IgD-negative memory B cell (primary cell): Measurements from ENCODE around the gene PDZD2. TPM values are rescaled to one million over a fixed set of nuclear protein-coding genes. Genes with fewer than 3 reads are reported as not detected.
A peak's percentile ranks its signal among the peaks of the same experiment; 100 is the strongest.
"Not testable (repeated sequence)": the region's sequence is repeated elsewhere in the genome, so short reads cannot be mapped to it uniquely, and the experiment has no call there.

Source experiments
- H3K27ac Mint-ChIP-seq, 3 donors: one replicate each; pipeline ENCODE4 v1.8.0; 2020 to 2022; ENCODE audit warnings: mild to moderate bottlenecking in 3 of 3, mixed read lengths in 3 of 3, moderate library complexity in 1 of 3
- H3K27me3 Mint-ChIP-seq: one replicate; pipeline ENCODE4 v1.8.0; 2021; ENCODE audit warnings: mixed read lengths
- H3K36me3 Mint-ChIP-seq: one replicate; pipeline ENCODE4 v1.8.0; 2020; ENCODE audit warnings: mild to moderate bottlenecking, mixed read lengths
- H3K4me1 Mint-ChIP-seq, 3 donors: one replicate each; pipeline ENCODE4 v1.8.0; 2020 to 2022; ENCODE audit warnings: mixed read lengths in 3 of 3, mild to moderate bottlenecking in 1 of 3
- H3K4me3 Mint-ChIP-seq, 4 donors: one replicate each; pipeline ENCODE4 v1.8.0; 2020 to 2022; ENCODE audit warnings: mild to moderate bottlenecking in 4 of 4, mixed read lengths in 4 of 4, moderate library complexity in 3 of 4
- H3K9me3 Mint-ChIP-seq, 3 donors: one replicate each; pipeline ENCODE4 v1.8.0; 2020 to 2021; ENCODE audit warnings: mixed read lengths in 3 of 3, mild to moderate bottlenecking in 1 of 3
- polyA plus RNA-seq: library from polyadenylated mRNA; unstranded; fragments of 300-500 nt; fragmentation: Illumina TruSeq; gene quantifications from one replicate; pipeline ENCODE4 v1.2.3, GENCODE V29; 2021

Gene PDZD2
- polyA plus RNA-seq, 1 donor from 2014 or later = 0.16 TPM

DNA sequence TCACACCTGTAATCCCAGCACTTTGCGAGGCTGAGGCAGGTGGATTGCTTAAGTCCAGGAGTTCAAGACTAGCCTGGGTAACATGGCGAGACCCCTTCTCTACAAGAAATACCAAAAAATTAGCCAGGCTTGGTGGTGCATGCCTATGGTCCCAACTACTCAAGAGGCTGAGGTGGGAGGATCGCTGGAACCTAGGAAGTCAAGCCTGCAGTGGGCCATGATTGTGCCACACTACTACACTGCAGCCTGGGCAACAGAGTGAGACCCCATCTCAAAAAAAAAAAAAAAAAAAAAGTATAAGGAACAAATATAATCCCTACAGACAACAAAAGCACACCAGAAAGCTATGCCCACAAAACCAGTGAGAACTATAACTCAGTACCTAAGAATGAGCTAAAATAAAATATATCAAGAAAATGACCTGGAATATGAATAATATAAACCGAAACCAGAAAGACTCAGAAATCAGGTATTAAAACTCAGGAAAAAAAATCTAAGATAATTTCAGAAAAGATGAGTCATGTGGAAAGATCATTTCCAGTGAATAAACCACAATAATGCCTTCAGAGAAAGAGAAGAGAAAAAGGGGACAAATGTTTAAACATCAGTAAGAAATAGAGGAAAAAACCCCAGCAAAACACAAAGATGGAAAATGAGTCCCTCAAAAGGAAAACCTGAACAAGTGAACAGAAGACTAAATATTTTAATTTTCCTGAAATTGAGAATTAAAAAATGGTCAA, 477.8 kb downstream of the PDZD2 start:
- Mint-ChIP-seq H3K36me3 (peaks cover 4% of the 10 kb centered on the region), H3K4me3 (no peak overlapping the region), H3K4me1 (peaks cover 2 to 4% (median 2%) of the 10 kb centered on the region in 3 donors), H3K27me3 (no peaks in the 10 kb centered on the region), H3K27ac (peak overlapping the region in 1 of 3 donors; percentile 55), H3K9me3 (no peaks in the 10 kb centered on the region)

DNA sequence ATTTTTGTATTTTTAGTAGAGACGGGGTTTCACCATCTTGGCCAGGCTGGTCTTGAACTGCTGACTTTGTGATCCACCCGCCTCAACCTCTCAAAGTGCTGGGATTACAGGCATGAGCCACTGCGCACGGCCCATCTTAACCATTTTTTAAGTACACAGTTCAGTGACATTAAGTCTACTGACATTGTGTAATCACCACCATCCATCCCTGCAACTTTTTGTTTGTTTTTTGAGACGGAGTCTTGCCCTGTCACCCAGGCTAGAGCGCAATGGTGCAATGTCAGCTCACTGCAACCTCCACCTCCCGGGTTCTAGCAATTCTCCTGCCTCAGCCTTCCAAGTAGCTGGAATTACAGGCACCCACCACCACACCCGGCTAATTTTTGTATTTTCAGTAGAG, 480.0 kb downstream of the PDZD2 start:
- H3K36me3 Mint-ChIP-seq, H3K9me3 Mint-ChIP-seq, H3K27me3 Mint-ChIP-seq, H3K27ac Mint-ChIP-seq, H3K4me3 Mint-ChIP-seq: not testable (repeated sequence)
- peaks cover 8 to 11% (median 8%) of the 10 kb centered on the region in 3 donors for H3K4me1 Mint-ChIP-seq

DNA sequence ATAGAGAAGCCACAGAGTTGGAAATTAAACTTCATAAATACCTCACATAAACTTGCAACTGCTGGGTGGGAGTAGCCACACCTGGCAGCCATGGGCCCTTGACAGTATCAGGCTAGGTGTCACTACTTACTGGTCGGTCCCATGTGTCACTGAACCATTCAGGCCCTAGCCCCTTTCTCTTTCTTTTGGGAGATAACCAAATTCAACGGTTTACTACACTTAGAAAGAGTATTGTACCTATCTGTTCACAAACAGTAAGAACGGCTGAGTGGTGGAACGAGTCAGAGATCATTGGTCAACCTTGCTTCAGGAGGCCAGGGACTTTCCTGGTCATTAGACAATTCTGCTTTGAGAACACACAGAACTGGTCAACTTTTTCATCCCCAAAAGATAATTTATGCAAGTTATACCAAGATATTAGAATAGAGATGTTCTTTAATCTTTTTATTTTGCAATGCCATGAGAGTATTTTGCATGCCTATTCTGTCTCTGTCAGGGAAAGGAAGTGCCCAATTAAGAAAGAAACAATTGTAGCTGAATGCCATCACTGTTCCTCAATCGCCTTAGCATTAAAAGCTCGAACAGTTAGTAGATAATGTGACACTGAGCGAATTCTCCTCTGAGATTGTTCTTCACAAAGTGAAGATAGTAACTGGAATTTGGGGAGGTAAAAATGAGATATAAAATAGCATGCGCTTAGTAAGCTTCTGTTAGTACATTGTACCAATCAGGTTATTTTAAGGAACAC, 484.3 kb downstream of the PDZD2 start:
- Mint-ChIP-seq H3K4me1 (peaks cover 6 to 16% (median 14%) of the 10 kb centered on the region in 3 donors), H3K4me3 (no peak overlapping the region), H3K9me3 (no peaks in the 10 kb centered on the region), H3K36me3 (peaks cover 12% of the 10 kb centered on the region), H3K27me3 (no peaks in the 10 kb centered on the region), H3K27ac (peak overlapping the region in 2 of 3 donors; percentile 23 to 82)

DNA sequence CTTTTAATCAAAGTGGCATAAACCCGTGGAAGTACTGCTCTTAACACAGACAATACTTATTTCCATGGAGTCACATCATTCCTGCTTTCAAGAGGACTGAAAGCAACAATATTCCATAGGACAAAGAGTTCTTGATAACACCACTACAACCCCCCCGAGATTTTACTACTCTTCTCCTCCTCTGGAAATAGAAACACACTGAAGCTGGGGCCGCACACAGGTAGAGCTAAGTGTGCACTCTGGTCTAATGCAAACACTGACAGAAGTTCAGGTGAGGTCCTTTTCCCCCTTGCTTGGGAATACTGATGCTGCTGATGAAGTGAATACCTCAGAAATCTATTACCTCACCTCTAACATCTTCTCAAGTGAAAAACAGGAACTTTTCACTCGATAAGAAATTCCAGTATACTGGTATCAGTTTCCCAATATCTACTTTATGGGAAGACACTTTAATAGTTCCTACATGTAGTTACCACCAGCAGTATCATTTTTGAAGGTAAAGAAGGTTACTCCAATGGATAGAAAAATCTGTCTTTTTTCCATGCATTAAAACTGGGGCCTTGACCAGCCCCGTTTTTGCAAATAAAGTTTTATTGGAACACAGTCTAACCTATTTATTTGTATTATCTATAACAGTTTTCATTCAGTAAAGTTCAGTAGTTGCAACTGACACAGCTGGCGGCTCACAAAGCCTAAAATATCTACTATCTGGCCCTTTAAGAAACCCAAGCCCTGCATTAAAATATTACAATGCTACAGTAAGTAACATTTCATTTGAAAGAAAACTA, 485.2 kb downstream of the PDZD2 start:
- H3K27me3 Mint-ChIP-seq = no peaks in the 10 kb centered on the region
- peaks cover 12 to 19% (median 18%) of the 10 kb centered on the region in 3 donors for H3K4me1 Mint-ChIP-seq
- H3K36me3 Mint-ChIP-seq = peaks cover 12% of the 10 kb centered on the region
- H3K27ac Mint-ChIP-seq = peak overlapping the region in 1 of 3 donors; percentile 82
- H3K4me3 Mint-ChIP-seq = no peak overlapping the region
- H3K9me3 Mint-ChIP-seq = no peaks in the 10 kb centered on the region

DNA sequence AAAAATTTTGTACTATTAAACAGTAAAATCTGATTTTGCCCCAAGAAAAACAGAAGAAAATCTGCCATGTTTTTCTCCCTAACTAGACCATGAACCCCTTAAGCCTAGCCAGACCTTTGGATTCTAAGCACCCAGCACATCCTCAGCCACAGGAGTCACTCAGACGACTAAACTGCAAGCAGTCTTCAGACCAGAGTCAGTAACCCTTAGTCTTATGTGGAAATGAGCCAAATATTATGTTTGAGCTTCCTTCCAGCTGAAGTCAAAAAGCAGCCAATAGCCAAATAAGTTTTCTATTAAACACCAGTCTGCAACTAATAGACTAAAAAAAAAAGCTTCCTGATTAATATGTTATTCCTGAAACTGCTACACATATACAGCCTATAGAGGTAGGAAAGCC, 487.8 kb downstream of the PDZD2 start:
- Mint-ChIP-seq H3K4me1 (peaks cover 22 to 27% (median 22%) of the 10 kb centered on the region in 3 donors), H3K36me3 (peaks cover 12% of the 10 kb centered on the region), H3K4me3 (peak overlapping the region in 2 of 4 donors; percentile 17 to 35), H3K27ac (no peak overlapping the region), H3K27me3 (no peaks in the 10 kb centered on the region), H3K9me3 (no peaks in the 10 kb centered on the region)

DNA sequence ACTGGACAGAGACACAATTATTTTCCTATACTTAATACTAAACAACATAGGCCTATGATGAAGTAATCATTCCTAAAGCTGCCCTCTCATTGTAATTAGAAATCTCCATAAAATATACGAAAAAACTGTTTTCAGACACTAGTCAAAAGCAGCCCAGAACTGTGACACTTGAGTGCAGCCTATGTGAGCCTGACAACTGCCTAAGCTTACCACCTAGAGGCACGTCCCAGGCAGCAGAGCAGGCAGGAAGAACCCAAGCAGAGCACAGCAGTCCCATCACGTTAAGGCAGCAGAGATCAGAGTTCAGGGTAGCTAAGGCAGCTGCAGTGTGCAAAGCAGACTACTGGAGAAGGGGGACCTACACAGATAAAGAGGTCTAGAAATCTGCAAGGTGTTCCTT, 488.8 kb downstream of the PDZD2 start:
- H3K4me3 Mint-ChIP-seq = no peak overlapping the region
- no peaks in the 10 kb centered on the region for H3K27me3 Mint-ChIP-seq
- H3K4me1 Mint-ChIP-seq = peaks cover 21 to 27% (median 22%) of the 10 kb centered on the region in 3 donors
- H3K27ac Mint-ChIP-seq = no peak overlapping the region
- no peaks in the 10 kb centered on the region for H3K9me3 Mint-ChIP-seq
- peaks cover 14% of the 10 kb centered on the region for H3K36me3 Mint-ChIP-seq

- H3K4me3 Mint-ChIP-seq = peak overlapping the region in 1 of 4 donors; percentile 30
- H3K9me3 Mint-ChIP-seq = no peaks in the 10 kb centered on the region
- H3K4me1 Mint-ChIP-seq = peaks cover 15 to 31% (median 19%) of the 10 kb centered on the region in 3 donors
- no peak overlapping the region for H3K27ac Mint-ChIP-seq
- no peaks in the 10 kb centered on the region for H3K27me3 Mint-ChIP-seq
- H3K36me3 Mint-ChIP-seq = peaks cover 14% of the 10 kb centered on the region
These were observed 490.2 kb downstream of the PDZD2 start for GRCh38 chr5:32129074-32129598.

- Mint-ChIP-seq H3K9me3 (no peaks in the 10 kb centered on the region), H3K36me3 (peaks cover 15% of the 10 kb centered on the region), H3K4me1 (peaks cover 11 to 34% (median 19%) of the 10 kb centered on the region in 3 donors), H3K27me3 (no peaks in the 10 kb centered on the region), H3K4me3 (no peak overlapping the region), H3K27ac (peak overlapping the region in 1 of 3 donors; percentile 20)
These were observed 491.9 kb downstream of the PDZD2 start for GRCh38 chr5:32130865-32131264.

GRCh38 chr5:32131604-32132003, 492.7 kb downstream of the PDZD2 start:
- peaks cover 11 to 34% (median 16%) of the 10 kb centered on the region in 3 donors for H3K4me1 Mint-ChIP-seq
- H3K27me3 Mint-ChIP-seq = no peaks in the 10 kb centered on the region
- no peak overlapping the region for H3K27ac Mint-ChIP-seq
- H3K36me3 Mint-ChIP-seq = peaks cover 10% of the 10 kb centered on the region
- no peak overlapping the region for H3K4me3 Mint-ChIP-seq
- H3K9me3 Mint-ChIP-seq = no peaks in the 10 kb centered on the region

DNA sequence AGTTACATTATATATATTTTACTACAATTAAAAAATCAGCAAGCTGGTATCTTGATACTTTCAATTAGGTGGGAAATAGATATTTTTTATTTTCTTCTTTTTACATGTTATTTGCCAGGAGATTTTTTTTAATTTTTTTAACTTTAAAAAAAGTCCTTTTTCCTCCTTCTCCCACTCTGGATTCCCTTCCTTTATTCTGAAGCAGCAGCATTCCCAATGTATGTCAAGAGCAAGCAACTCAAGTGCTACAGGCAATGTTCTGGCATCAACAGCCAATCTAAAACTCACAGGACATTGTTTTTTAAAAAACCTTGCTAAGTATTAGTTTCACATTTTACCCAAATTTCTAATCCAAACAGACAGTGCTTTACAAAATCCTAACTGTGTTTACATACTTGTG, 493.8 kb downstream of the PDZD2 start:
- Mint-ChIP-seq H3K4me1 (peaks cover 11 to 34% (median 15%) of the 10 kb centered on the region in 3 donors), H3K36me3 (peaks cover 9% of the 10 kb centered on the region), H3K27me3 (no peaks in the 10 kb centered on the region), H3K27ac (no peak overlapping the region), H3K9me3 (no peaks in the 10 kb centered on the region), H3K4me3 (no peak overlapping the region)

- Mint-ChIP-seq H3K27ac (peak overlapping the region in 1 of 3 donors; percentile 59), H3K27me3 (no peaks in the 10 kb centered on the region), H3K9me3 (no peaks in the 10 kb centered on the region), H3K4me3 (no peak overlapping the region), H3K36me3 (peaks cover 9% of the 10 kb centered on the region), H3K4me1 (peaks cover 5 to 29% (median 7%) of the 10 kb centered on the region in 3 donors)
These were observed 496.2 kb downstream of the PDZD2 start for GRCh38 chr5:32135086-32135485.

DNA sequence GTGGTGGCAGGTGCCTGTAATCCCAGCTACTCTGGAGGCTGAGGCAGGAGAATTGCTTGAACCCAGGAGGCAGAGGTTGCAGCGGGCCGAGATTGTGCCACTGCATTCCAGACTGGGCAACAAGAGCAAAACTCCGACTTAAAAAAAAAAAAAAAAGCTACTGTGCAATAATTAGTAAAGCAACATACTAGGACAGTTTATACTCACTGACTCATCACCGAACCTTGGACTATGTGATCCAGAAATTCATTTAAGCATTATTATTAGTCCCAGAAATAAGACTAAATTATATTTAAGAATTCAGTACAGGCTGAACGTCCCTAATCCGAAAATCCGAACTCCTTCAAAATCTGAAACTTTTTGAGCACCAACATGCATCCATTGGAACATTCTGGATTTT, 497.4 kb downstream of the PDZD2 start:
- peaks cover 9% of the 10 kb centered on the region for H3K36me3 Mint-ChIP-seq
- H3K27ac Mint-ChIP-seq = no peak overlapping the region
- H3K4me1 Mint-ChIP-seq = peaks cover 4 to 21% (median 7%) of the 10 kb centered on the region in 3 donors
- H3K9me3 Mint-ChIP-seq = no peaks in the 10 kb centered on the region
- H3K27me3 Mint-ChIP-seq = no peaks in the 10 kb centered on the region
- no peak overlapping the region for H3K4me3 Mint-ChIP-seq

- Mint-ChIP-seq H3K4me3 (peak overlapping the region in 1 of 4 donors; percentile 34), H3K36me3 (peaks cover 8% of the 10 kb centered on the region), H3K27ac (no peak overlapping the region), H3K4me1 (peaks cover 0 to 11% (median 4%) of the 10 kb centered on the region in 3 donors), H3K27me3 (no peaks in the 10 kb centered on the region), H3K9me3 (no peaks in the 10 kb centered on the region)
These were observed 500.0 kb downstream of the PDZD2 start for GRCh38 chr5:32138839-32139493.

GRCh38 chr5:32143617-32144377, 504.9 kb downstream of the PDZD2 start:
- Mint-ChIP-seq H3K36me3 (peaks cover 5% of the 10 kb centered on the region), H3K4me3 (no peak overlapping the region), H3K9me3 (no peaks in the 10 kb centered on the region), H3K27ac (no peak overlapping the region), H3K27me3 (no peaks in the 10 kb centered on the region), H3K4me1 (peaks cover 15 to 40% (median 26%) of the 10 kb centered on the region in 3 donors)
